Measurements from ENCODE around the gene POLDIP2. TPM values are rescaled to one million over a fixed set of nuclear protein-coding genes. Genes with fewer than 3 reads are reported as not detected.

POLDIP2 gene
- total and polyA plus RNA-seq, 2 of the 4 experiments (the other 2 are of a cell fraction) = 66.7 to 77.8 TPM

DNA sequence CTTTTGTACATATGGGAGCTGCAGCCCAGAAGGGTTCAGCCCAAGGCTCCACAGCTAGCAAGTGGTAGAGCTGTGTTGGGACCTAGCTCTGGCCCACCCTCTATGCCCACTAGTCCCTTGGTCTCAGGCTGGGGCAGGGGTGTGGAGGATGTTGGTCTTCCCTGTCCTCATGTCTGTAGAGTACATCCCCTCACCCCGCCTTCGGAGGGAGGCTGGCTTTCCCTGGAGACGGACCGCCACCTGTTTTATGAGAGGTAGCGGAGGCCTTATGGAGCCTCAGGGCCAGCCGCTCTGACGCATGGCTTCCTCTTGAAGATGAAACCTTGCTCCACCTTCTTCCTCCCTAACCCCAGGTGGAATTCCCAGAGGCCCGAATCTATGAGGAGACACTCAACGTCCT lies 13.3 kb downstream of the POLDIP2 start:
- Histone ChIP-seq H4K91ac (ENCODE audit: insufficient read depth, low read depth, low read length) (no peak overlapping the region), H3K36me3 (ENCODE audit: control insufficient read depth, insufficient read depth, low read length) (peaks cover 84% of the 10 kb centered on the region), H2AK9ac (replicated peaks; ENCODE audit: low read depth, low read length, poor library complexity) (no peak overlapping the region), H4K8ac (ENCODE audit: low read depth in 2 of 2, low read length in 2 of 2) (no peak overlapping the region), H2BK5ac (ENCODE audit: low read depth, low read length, poor library complexity, severe bottlenecking) (no peak overlapping the region), H2BK20ac (ENCODE audit: low read depth, low read length) (no peak overlapping the region), H3K4me1 (ENCODE audit: control insufficient read depth, insufficient read depth, low read length) (peaks cover 16% of the 10 kb centered on the region), H4K5ac (ENCODE audit: low read depth, low read length) (no peak overlapping the region), H3K27ac (ENCODE audit: insufficient read depth, low read length) (no peak overlapping the region), H3K4me2 (ENCODE audit: low read depth, low read length) (no peak overlapping the region), H2AK5ac (ENCODE audit: low read depth, low read length) (no peak overlapping the region), H3K18ac (ENCODE audit: low read depth, low read length) (no peak overlapping the region), H3K56ac (ENCODE audit: extremely low read depth, insufficient read depth, low read length) (no peak overlapping the region), H3K4me3 (ENCODE audit: insufficient read depth, low read depth, low read length) (no peak overlapping the region), H3K9ac (ENCODE audit: low read depth, low read length) (no peak overlapping the region), H3K23ac (ENCODE audit: low read depth, low read length) (no peak overlapping the region), H2BK120ac (ENCODE audit: low read depth, low read length) (no peak overlapping the region), H3K14ac (replicated peaks; ENCODE audit: low read depth, low read length) (no peak overlapping the region), H4K20me1 (ENCODE audit: insufficient read depth, low read length) (peaks cover 23% of the 10 kb centered on the region), H3K9me1 (ENCODE audit: insufficient read depth, low read length) (peaks cover 16% of the 10 kb centered on the region; the same call in 1 of the 2 replicates), H3K79me1 (ENCODE audit: low read depth in 1 of 2, low read length in 2 of 2) (peaks cover 25 to 85% of the 10 kb centered on the region in 2 experiments), H3K9me3 (ENCODE audit: control insufficient read depth, insufficient read depth, low read length) (no peaks in the 10 kb centered on the region), H3K27me3 (ENCODE audit: control insufficient read depth, insufficient read depth, low read length) (no peaks in the 10 kb centered on the region), H2AFZ (replicated peaks; ENCODE audit: low read length, poor library complexity) (no peak overlapping the region), H2BK15ac (ENCODE audit: low read depth, low read length) (no peak overlapping the region), H3K4ac (ENCODE audit: low read depth, low read length) (no peak overlapping the region)
- CTCF ChIA-PET = no interaction called here
- no peak for ATAC-seq (ENCODE audit: low read depth)
- dilution Hi-C loops (cut with HindIII; ENCODE audit: low sequenced_read_pairs, unreplicated experiment) = no loop called here
- TF ChIP-seq MAFK (IDR thresholded peaks at IDR 0.05; ENCODE audit: low read depth, low read length) (no peak), MXI1 (IDR thresholded peaks at IDR 0.05; ENCODE audit: borderline replicate concordance, low read depth, low read length) (no peak), NFE2L2 (IDR thresholded peaks at IDR 0.05; ENCODE audit: low read depth, low read length) (no peak), SMC3 (IDR thresholded peaks at IDR 0.05; ENCODE audit: low read depth, low read length) (no peak), ELK1 (IDR thresholded peaks at IDR 0.05; ENCODE audit: borderline replicate concordance, low read depth, low read length) (no peak), MAZ (IDR thresholded peaks at IDR 0.05; ENCODE audit: borderline replicate concordance, low read depth, low read length) (no peak), FOS (IDR thresholded peaks at IDR 0.05; ENCODE audit: low read depth, low read length) (no peak), RFX5 (IDR thresholded peaks at IDR 0.05; ENCODE audit: low read depth, low read length) (no peak), RCOR1 (IDR thresholded peaks at IDR 0.05; ENCODE audit: insufficient replicate concordance, low read length) (no peak), RAD21 (IDR thresholded peaks at IDR 0.05; ENCODE audit: low read length) (no peak), USF2 (IDR thresholded peaks at IDR 0.05; ENCODE audit: low read depth, low read length) (no peak), CHD1 (IDR thresholded peaks at IDR 0.05; ENCODE audit: low read depth, low read length) (no peak), CEBPB (IDR thresholded peaks at IDR 0.05; ENCODE audit: low read depth, low read length) (no peak), BHLHE40 (IDR thresholded peaks at IDR 0.05; ENCODE audit: low read depth, low read length) (no peak), POLR2A (IDR thresholded peaks at IDR 0.05; ENCODE audit: low read depth, low read length) (no peak)
- TF ChIP-seq, protein P1, sequence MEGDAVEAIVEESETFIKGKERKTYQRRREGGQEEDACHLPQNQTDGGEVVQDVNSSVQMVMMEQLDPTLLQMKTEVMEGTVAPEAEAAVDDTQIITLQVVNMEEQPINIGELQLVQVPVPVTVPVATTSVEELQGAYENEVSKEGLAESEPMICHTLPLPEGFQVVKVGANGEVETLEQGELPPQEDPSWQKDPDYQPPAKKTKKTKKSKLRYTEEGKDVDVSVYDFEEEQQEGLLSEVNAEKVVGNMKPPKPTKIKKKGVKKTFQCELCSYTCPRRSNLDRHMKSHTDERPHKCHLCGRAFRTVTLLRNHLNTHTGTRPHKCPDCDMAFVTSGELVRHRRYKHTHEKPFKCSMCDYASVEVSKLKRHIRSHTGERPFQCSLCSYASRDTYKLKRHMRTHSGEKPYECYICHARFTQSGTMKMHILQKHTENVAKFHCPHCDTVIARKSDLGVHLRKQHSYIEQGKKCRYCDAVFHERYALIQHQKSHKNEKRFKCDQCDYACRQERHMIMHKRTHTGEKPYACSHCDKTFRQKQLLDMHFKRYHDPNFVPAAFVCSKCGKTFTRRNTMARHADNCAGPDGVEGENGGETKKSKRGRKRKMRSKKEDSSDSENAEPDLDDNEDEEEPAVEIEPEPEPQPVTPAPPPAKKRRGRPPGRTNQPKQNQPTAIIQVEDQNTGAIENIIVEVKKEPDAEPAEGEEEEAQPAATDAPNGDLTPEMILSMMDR (conservative IDR thresholded peaks at IDR 0.05; ENCODE audit: low read depth, low read length) = no peak
- no TSS peak for BruUV-seq (replicated peaks)
- intact Hi-C loops (cut with micrococcal nuclease) = no loop called here
- 100% methylated on average over 2 of the region's 9 CpGs; no CpG with 5 or more reads in 1 of the 2 experiments for WGBS, 2 experiments (ENCODE audit: extremely low coverage in 2 of 2, insufficient read length in 1 of 2)
- in situ Hi-C loops (cut with MboI; ENCODE audit: low sequenced_read_pairs) = loop anchor here (25.0 kb wide), 1 partner anchor 807 kb away; no protein-coding TSS in a partner anchor
- POLR2A ChIA-PET (ENCODE audit: unreplicated experiment) = no interaction called here
- no peak for DNase-seq

All from IMR-90 (cell line).